ENCODE data around the gene CXorf38. TPM values are rescaled to one million over a fixed set of nuclear protein-coding genes. Genes with fewer than 3 reads are reported as not detected.

The CXorf38 gene
- total and polyA plus RNA-seq, 9 donors, result 8.2 to 14.7 (median 13.2) TPM

- WGBS, 3 donors, result 46 to 63% (median 51%) methylated on average over 2 of the region's 2 CpGs
Measured at GRCh38 chrX:40653535-40653934, 6.2 kb upstream of the CXorf38 start.

GRCh38 chrX:40652664-40653063 is 5.3 kb upstream of the CXorf38 start:
- intact Hi-C loops (cut with DNase I), result loop anchor here in 2 of 4 donors (5.0 to 10.0 kb wide), 3 partner anchors 142 to 600 kb away; no protein-coding TSS in a partner anchor
- DNase-seq, result no peak
- Histone ChIP-seq H3K36me3 (no peaks in the 10 kb centered on the region), H3K27ac (no peak overlapping the region), H3K27me3 (no peaks in the 10 kb centered on the region), H3K4me3 (no peak overlapping the region), H3K4me1 (ENCODE audit: insufficient read depth) (no peaks in the 10 kb centered on the region), H3K9me3 (no peaks in the 10 kb centered on the region)
- 82 to 86% (median 83%) methylated on average over 1 of the region's 1 CpG for WGBS, 3 donors
- TF ChIP-seq EP300 (IDR thresholded peaks at IDR 0.05), result no peak
- no peak for TF ChIP-seq POLR2A (IDR thresholded peaks at IDR 0.05)
- TF ChIP-seq CTCF (IDR thresholded peaks at IDR 0.05), result no peak

More at GRCh38 chrX:40653535-40653934, 6.2 kb upstream of the CXorf38 start:
- intact Hi-C loops (cut with DNase I), result loop anchor here in 2 of 4 donors (5.0 to 10.0 kb wide), 3 partner anchors 141 to 599 kb away; no protein-coding TSS in a partner anchor
- no peak overlapping the region for H3K4me3 ChIP-seq
- no peak overlapping the region for H3K27ac ChIP-seq
- H3K9me3 ChIP-seq, result no peaks in the 10 kb centered on the region
- H3K36me3 ChIP-seq, result no peaks in the 10 kb centered on the region
- DNase-seq, result no peak
- TF ChIP-seq EP300 (IDR thresholded peaks at IDR 0.05) (no peak), POLR2A (IDR thresholded peaks at IDR 0.05) (no peak), CTCF (IDR thresholded peaks at IDR 0.05) (no peak)
- no peaks in the 10 kb centered on the region for H3K4me1 ChIP-seq (ENCODE audit: insufficient read depth)
- H3K27me3 ChIP-seq, result no peaks in the 10 kb centered on the region

GRCh38 chrX:40651620-40652223 is 4.4 kb upstream of the CXorf38 start:
- 1 to 2% (median 1%) methylated on average over 3 of the region's 3 CpGs for WGBS, 3 donors
- no peaks in the 10 kb centered on the region for H3K4me1 ChIP-seq (ENCODE audit: insufficient read depth)
- no peak overlapping the region for H3K4me3 ChIP-seq
- H3K27ac ChIP-seq, result no peak overlapping the region
- no peaks in the 10 kb centered on the region for H3K36me3 ChIP-seq
- intact Hi-C loops (cut with DNase I), result loop anchor here in 2 of 4 donors (5.0 to 10.0 kb wide), 3 partner anchors 143 to 601 kb away; no protein-coding TSS in a partner anchor
- peak; percentile 64 to 80 (median 67) for DNase-seq
- TF ChIP-seq EP300 (IDR thresholded peaks at IDR 0.05), result no peak
- TF ChIP-seq CTCF (IDR thresholded peaks at IDR 0.05), result peak; percentile 81 to 85 (median 84)
- no peaks in the 10 kb centered on the region for H3K27me3 ChIP-seq
- H3K9me3 ChIP-seq, result no peaks in the 10 kb centered on the region

GRCh38 chrX:40646489-40647306 is 663 bp downstream of the CXorf38 start:
- Histone ChIP-seq H3K9me3 (no peaks in the 10 kb centered on the region), H3K27me3 (no peaks in the 10 kb centered on the region), H3K36me3 (no peaks in the 10 kb centered on the region), H3K4me3 (peak overlapping the region; percentile 89), H3K27ac (peak overlapping the region in 1 of 2 donors; percentile 57), H3K4me1 (ENCODE audit: insufficient read depth) (peaks cover 6% of the 10 kb centered on the region)
- WGBS, 3 donors, result 6 to 13% (median 11%) methylated on average over 33 of the region's 33 CpGs
- peak; percentile 34 to 66 (median 53) for DNase-seq
- intact Hi-C loops (cut with DNase I), result no loop called here
- no peak for TF ChIP-seq POLR2A (IDR thresholded peaks at IDR 0.05)
- TF ChIP-seq CTCF (IDR thresholded peaks at IDR 0.05), result no peak

All from ovary (tissue), 9 donors.